PC-3 (cell line): ENCODE measurements around the gene NOS2. TPM values are rescaled to one million over a fixed set of nuclear protein-coding genes. Genes with fewer than 3 reads are reported as not detected.

Experiments used
- ATAC-seq: fragments of 200-7000 bp; cut with Tn5 transposase; 2 replicates; pipeline ENCODE4 v1.9.1; 2020; ENCODE audit warnings: mild to moderate bottlenecking, moderate library complexity
- BruUV-seq: library from RNA; stranded (reverse); fragments of 400-500 nt; replicated peaks from 2 replicates; lab custom pipeline; 2021; lab: Mats Ljungman, UMichigan
- CTCF ChIA-PET: fragments of 300-600 bp; sonication (Branson Sonifier 250); formaldehyde crosslinking; loops from one replicate; lab custom pipeline; 2022; ENCODE audit warnings: antibody characterized with exemption; lab: Charles Lee
- POLR2A ChIA-PET: fragments of 300-600 bp; sonication (Branson Sonifier 250); formaldehyde crosslinking; loops from one replicate; lab custom pipeline; 2022; ENCODE audit warnings: antibody characterized with exemption; ENCODE audit not compliant: unreplicated experiment; lab: Charles Lee
- DNase-seq: peaks from one replicate; pipeline ENCODE4 v3.0.0-alpha.2; 2015
- H2AFZ ChIP-seq: fragments of 300-600 bp; sonication (generic); 2 replicates; pipeline ENCODE4 v1.6.0; 2016; ENCODE audit warnings: antibody characterized with exemption, low read length
- H3F3A ChIP-seq: fragments of 300-600 bp; sonication (generic); one replicate; pipeline ENCODE4 v1.6.0; 2017; ENCODE audit warnings: antibody characterized with exemption, low read length, control low read depth, mild to moderate bottlenecking; ENCODE audit not compliant: unreplicated experiment
- H3K27ac ChIP-seq: fragments of 300-600 bp; sonication (generic); 2 replicates; pipeline ENCODE4 v1.5.1; 2016; ENCODE audit warnings: mild to moderate bottlenecking, low read length
- H3K27me3 ChIP-seq: fragments of 300-600 bp; sonication (generic); 2 replicates; pipeline ENCODE4 v1.6.1; 2016; ENCODE audit warnings: low read length, mixed read lengths
- H3K36me3 ChIP-seq: fragments of 300-600 bp; sonication (generic); 2 replicates; pipeline ENCODE4 v1.6.1; 2016; ENCODE audit warnings: low read depth, mixed run types, low read length, mixed read lengths
- H3K4me1 ChIP-seq: fragments of 300-600 bp; sonication (generic); 2 replicates; pipeline ENCODE4 v1.5.1; 2016; ENCODE audit warnings: low read length; ENCODE audit not compliant: insufficient read depth
- H3K4me2 ChIP-seq: fragments of 300-600 bp; sonication (generic); 2 replicates; pipeline ENCODE4 v1.6.0; 2016; ENCODE audit warnings: low read length
- H3K4me3 ChIP-seq: fragments of 300-600 bp; sonication (generic); 2 replicates; pipeline ENCODE4 v1.5.1; 2016; ENCODE audit warnings: mild to moderate bottlenecking, low read length, mixed read lengths
- H3K79me2 ChIP-seq: fragments of 300-600 bp; sonication (generic); 2 replicates; pipeline ENCODE4 v1.6.1; 2017; ENCODE audit warnings: low read length, mixed read lengths
- H3K9ac ChIP-seq: fragments of 300-600 bp; sonication (generic); 2 replicates; pipeline ENCODE4 v1.6.0; 2016; ENCODE audit warnings: mild to moderate bottlenecking, low read length
- H3K9me2 ChIP-seq: fragments of 300-600 bp; sonication (generic); replicated peaks from 2 replicates; pipeline ENCODE4 v1.6.1; 2016; ENCODE audit warnings: mixed run types, low read length, mixed read lengths
- H3K9me3 ChIP-seq: fragments of 300-600 bp; sonication (generic); 2 replicates; pipeline ENCODE4 v1.6.1; 2016; ENCODE audit warnings: low read length, mixed read lengths
- H4K20me1 ChIP-seq: fragments of 300-600 bp; sonication (generic); 2 replicates; pipeline ENCODE4 v1.6.1; 2016; ENCODE audit warnings: low read length, mixed read lengths
- CTCF ChIP-seq: fragments of 300-600 bp; sonication (generic); conservative IDR thresholded peaks from 2 replicates; pipeline ENCODE4 v1.5.1; 2017; ENCODE audit warnings: antibody characterized with exemption, low read depth, mild to moderate bottlenecking, low read length
- EZH2 ChIP-seq: fragments of 300-600 bp; sonication (generic); IDR thresholded peaks from one replicate; pipeline ENCODE4 v1.6.1; 2017; ENCODE audit warnings: antibody characterized with exemption, mild to moderate bottlenecking, low read length; ENCODE audit not compliant: unreplicated experiment
- EZH2phosphoT487 ChIP-seq: fragments of 300-600 bp; sonication (generic); IDR thresholded peaks from 2 replicates; pipeline ENCODE4 v1.6.1; 2018; ENCODE audit warnings: mild to moderate bottlenecking, antibody characterized with exemption, low read length, borderline replicate concordance
- intact Hi-C: fragments of 100-400 bp; cut with micrococcal nuclease; formaldehyde crosslinking; loops from 2 replicates; pipeline ENCODE4 v1.9.0; 2023
- total RNA-seq: library from RNA; depleted of rRNA; stranded (reverse); fragments of >200 nt; gene quantifications from 2 replicates; pipeline ENCODE4 v1.2.3, GENCODE V29; 2014

Gene NOS2
- total RNA-seq, 1 experiment from 2014 or later, result not detected

GRCh38 chr17:27776882-27777624, 23.3 kb downstream of the NOS2 start:
- no peaks in the 10 kb centered on the region for H3K9me2 ChIP-seq
- ATAC-seq, result no peak
- CTCF ChIA-PET, result no interaction called here
- peaks cover 28% of the 10 kb centered on the region for H3K27me3 ChIP-seq
- no peak for TF ChIP-seq CTCF
- TF ChIP-seq EZH2phosphoT487, result no peak
- no peak for TF ChIP-seq EZH2
- no TSS peak for BruUV-seq
- H3K9ac ChIP-seq, result no peak overlapping the region
- H4K20me1 ChIP-seq, result no peaks in the 10 kb centered on the region
- no peaks in the 10 kb centered on the region for H3K36me3 ChIP-seq
- H2AFZ ChIP-seq, result no peak overlapping the region
- intact Hi-C loops, result no loop called here
- POLR2A ChIA-PET, result no interaction called here
- no peaks in the 10 kb centered on the region for H3K79me2 ChIP-seq
- H3K4me3 ChIP-seq, result no peak overlapping the region
- no peaks in the 10 kb centered on the region for H3K9me3 ChIP-seq
- no peak overlapping the region for H3K27ac ChIP-seq
- no peaks in the 10 kb centered on the region for H3F3A ChIP-seq
- DNase-seq, result peak; percentile 33
- H3K4me2 ChIP-seq, result no peak overlapping the region
- 0 out of 2 replicates have a peak, but pooled peaks cover 8% of the 10 kb centered on the region for H3K4me1 ChIP-seq

- H3F3A ChIP-seq, result no peaks in the 10 kb centered on the region
- TF ChIP-seq EZH2 (no peak), CTCF (no peak), EZH2phosphoT487 (no peak)
- H3K9me2 ChIP-seq, result no peaks in the 10 kb centered on the region
- no peak overlapping the region for H3K27ac ChIP-seq
- H3K27me3 ChIP-seq, result peaks cover 31% of the 10 kb centered on the region
- CTCF ChIA-PET, result no interaction called here
- ATAC-seq, result no peak
- no peak overlapping the region for H2AFZ ChIP-seq
- H3K9ac ChIP-seq, result no peak overlapping the region
- no peaks in the 10 kb centered on the region for H3K36me3 ChIP-seq
- H3K9me3 ChIP-seq, result no peaks in the 10 kb centered on the region
- no peaks in the 10 kb centered on the region for H3K79me2 ChIP-seq
- DNase-seq, result no peak
- H4K20me1 ChIP-seq, result no peaks in the 10 kb centered on the region
- no peaks in the 10 kb centered on the region for H3K4me1 ChIP-seq
- POLR2A ChIA-PET, result no interaction called here
- intact Hi-C loops, result no loop called here
- H3K4me2 ChIP-seq, result no peak overlapping the region
- BruUV-seq, result no TSS peak
- no peak overlapping the region for H3K4me3 ChIP-seq
These were observed 28.7 kb downstream of the NOS2 start for GRCh38 chr17:27771586-27771985.

GRCh38 chr17:27770877-27771276, 29.5 kb downstream of the NOS2 start:
- no peak overlapping the region for H3K9ac ChIP-seq
- H3K36me3 ChIP-seq, result no peaks in the 10 kb centered on the region
- CTCF ChIA-PET, result no interaction called here
- BruUV-seq, result no TSS peak
- no peaks in the 10 kb centered on the region for H3K4me1 ChIP-seq
- no peak overlapping the region for H3K27ac ChIP-seq
- H3K9me2 ChIP-seq, result no peaks in the 10 kb centered on the region
- ATAC-seq, result no peak
- no peak overlapping the region for H3K4me3 ChIP-seq
- H4K20me1 ChIP-seq, result no peaks in the 10 kb centered on the region
- H3K27me3 ChIP-seq, result peaks cover 37% of the 10 kb centered on the region
- intact Hi-C loops, result no loop called here
- TF ChIP-seq EZH2 (no peak), CTCF (no peak), EZH2phosphoT487 (no peak)
- no peak overlapping the region for H3K4me2 ChIP-seq
- no peaks in the 10 kb centered on the region for H3F3A ChIP-seq
- no peak for DNase-seq
- H3K9me3 ChIP-seq, result no peaks in the 10 kb centered on the region
- no peak overlapping the region for H2AFZ ChIP-seq
- no peaks in the 10 kb centered on the region for H3K79me2 ChIP-seq
- POLR2A ChIA-PET, result no interaction called here
